ENCODE results near the gene RGL1. TPM values are rescaled to one million over a fixed set of nuclear protein-coding genes. Genes with fewer than 3 reads are reported as not detected.

RGL1 gene
- total and polyA plus RNA-seq, 7 donors = 0.93 to 6.8 (median 3.9) TPM

DNA sequence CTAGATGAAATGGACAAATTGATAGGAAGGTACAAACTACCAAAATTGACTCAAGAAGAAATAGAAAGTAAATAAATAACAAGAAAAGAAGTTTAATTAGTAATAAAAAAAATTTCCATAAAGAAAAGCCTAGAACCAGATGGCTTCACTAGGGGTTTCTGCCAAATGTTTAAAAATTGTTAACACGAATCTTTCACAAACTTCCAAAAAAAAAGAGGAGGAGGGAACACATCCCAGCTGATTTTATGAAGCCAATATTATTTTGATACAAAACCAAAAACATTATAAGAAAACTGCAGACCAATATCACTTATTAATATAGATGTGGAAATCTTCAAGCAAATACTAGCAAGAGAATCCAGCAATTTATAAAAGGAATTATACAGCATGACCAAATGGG, 143.1 kb downstream of the RGL1 start:
- no peak overlapping the region for H3K4me3 ChIP-seq
- WGBS, 3 donors = 36 to 65% (median 65%) methylated on average over 1 of the region's 1 CpG
- H3K27me3 ChIP-seq (ENCODE audit: insufficient read depth in 3 of 3, low read length in 2 of 3) = no peaks in the 10 kb centered on the region
- peaks cover 13% of the 10 kb centered on the region for H3K4me1 ChIP-seq
- intact Hi-C loops (cut with DNase I) = loop anchor here in 1 of 2 donors (10.0 kb wide), 1 partner anchor 267 kb away; no protein-coding TSS in a partner anchor
- no peak overlapping the region for H3K27ac ChIP-seq
- no peak for ATAC-seq
- TF ChIP-seq, protein P1, sequence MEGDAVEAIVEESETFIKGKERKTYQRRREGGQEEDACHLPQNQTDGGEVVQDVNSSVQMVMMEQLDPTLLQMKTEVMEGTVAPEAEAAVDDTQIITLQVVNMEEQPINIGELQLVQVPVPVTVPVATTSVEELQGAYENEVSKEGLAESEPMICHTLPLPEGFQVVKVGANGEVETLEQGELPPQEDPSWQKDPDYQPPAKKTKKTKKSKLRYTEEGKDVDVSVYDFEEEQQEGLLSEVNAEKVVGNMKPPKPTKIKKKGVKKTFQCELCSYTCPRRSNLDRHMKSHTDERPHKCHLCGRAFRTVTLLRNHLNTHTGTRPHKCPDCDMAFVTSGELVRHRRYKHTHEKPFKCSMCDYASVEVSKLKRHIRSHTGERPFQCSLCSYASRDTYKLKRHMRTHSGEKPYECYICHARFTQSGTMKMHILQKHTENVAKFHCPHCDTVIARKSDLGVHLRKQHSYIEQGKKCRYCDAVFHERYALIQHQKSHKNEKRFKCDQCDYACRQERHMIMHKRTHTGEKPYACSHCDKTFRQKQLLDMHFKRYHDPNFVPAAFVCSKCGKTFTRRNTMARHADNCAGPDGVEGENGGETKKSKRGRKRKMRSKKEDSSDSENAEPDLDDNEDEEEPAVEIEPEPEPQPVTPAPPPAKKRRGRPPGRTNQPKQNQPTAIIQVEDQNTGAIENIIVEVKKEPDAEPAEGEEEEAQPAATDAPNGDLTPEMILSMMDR (IDR thresholded peaks at IDR 0.05) = no peak
- DNase-seq = no peak
- peaks cover 5% of the 10 kb centered on the region for H3K9me3 ChIP-seq
- peaks cover 0 to 4% of the 10 kb centered on the region in 2 donors for H3K36me3 ChIP-seq (ENCODE audit: insufficient read depth in 1 of 2, low read depth in 1 of 2)

DNA sequence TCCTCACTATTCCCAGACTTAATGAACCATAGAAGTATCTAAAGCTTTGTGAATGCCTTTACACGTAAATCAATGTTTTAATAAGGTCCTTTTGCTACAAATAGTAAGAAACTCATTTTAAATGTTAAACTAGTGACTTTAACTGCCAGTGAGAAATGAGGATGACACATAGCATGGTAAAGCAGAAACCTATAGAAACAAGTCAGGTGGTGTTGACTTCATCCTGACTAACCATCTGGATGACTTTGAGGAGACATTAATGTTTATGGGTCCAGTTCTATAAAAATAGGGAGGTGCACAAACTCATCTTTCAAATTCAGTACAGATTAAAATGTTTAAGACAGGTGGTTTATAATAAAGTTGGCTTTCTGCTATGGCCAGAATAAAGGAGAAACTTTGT, 147.2 kb downstream of the RGL1 start:
- Histone ChIP-seq H3K4me1 (no peaks in the 10 kb centered on the region), H3K4me3 (no peak overlapping the region), H3K36me3 (ENCODE audit: insufficient read depth in 1 of 2, low read depth in 1 of 2) (peaks cover 0 to 4% of the 10 kb centered on the region in 2 donors), H3K9me3 (peaks cover 5% of the 10 kb centered on the region), H3K27me3 (ENCODE audit: insufficient read depth in 3 of 3, low read length in 2 of 3) (no peaks in the 10 kb centered on the region), H3K27ac (no peak overlapping the region)
- 95 to 97% (median 96%) methylated on average over 1 of the region's 1 CpG for WGBS, 3 donors
- no peak for ATAC-seq
- TF ChIP-seq, protein P1 (IDR thresholded peaks at IDR 0.05) = no peak
- intact Hi-C loops (cut with DNase I) = no loop called here
- DNase-seq = no peak

DNA sequence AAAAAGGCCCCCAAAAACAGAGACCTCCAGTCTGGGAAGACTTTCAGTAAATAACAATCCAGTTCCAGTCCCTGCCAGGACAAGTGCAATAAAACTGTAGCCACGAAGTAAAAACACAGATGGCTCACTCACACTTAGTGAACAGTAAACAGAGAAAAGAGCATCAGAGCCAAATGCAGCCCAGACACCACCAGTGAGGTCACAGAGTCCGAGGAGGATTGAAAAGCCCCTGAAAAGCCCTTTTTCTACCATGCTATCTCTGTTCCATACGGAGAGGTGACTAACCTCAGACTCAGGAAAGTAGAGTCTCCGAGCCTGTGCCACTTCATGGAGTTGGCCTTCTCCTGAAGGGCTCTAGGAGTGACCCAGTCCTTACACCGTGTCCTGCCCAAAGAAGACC, 148.1 kb downstream of the RGL1 start:
- Histone ChIP-seq H3K4me1 (no peaks in the 10 kb centered on the region), H3K36me3 (ENCODE audit: insufficient read depth in 1 of 2, low read depth in 1 of 2) (peaks cover 0 to 4% of the 10 kb centered on the region in 2 donors), H3K4me3 (no peak overlapping the region), H3K27me3 (ENCODE audit: insufficient read depth in 3 of 3, low read length in 2 of 3) (no peaks in the 10 kb centered on the region), H3K9me3 (peaks cover 5% of the 10 kb centered on the region), H3K27ac (no peak overlapping the region)
- intact Hi-C loops (cut with DNase I) = no loop called here
- TF ChIP-seq, protein P1 (IDR thresholded peaks at IDR 0.05) = no peak
- ATAC-seq = peak in 1 of 4 donors; percentile 29
- no peak for DNase-seq
- 43 to 45% (median 45%) methylated on average over 5 of the region's 5 CpGs for WGBS, 3 donors

DNA sequence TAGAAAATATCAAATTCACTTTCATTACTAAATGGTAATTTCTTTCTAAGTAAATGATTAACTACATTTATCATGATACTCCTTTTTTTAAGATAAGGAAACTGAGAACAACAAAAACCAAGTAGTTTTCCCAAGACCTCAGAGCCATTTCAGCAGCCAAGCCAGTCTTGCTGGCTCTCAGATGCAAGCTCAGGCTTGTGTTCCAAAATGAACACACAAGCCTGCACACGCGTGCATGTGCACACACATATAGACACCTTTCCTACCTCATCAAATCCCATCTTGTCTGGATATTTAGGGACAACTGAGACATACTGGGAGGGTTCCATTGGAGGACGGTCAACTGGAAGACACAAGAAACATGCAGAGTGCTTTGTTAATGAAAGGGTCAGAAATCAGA, 149.6 kb downstream of the RGL1 start:
- H3K27me3 ChIP-seq (ENCODE audit: insufficient read depth in 3 of 3, low read length in 2 of 3) = no peaks in the 10 kb centered on the region
- WGBS, 3 donors = 90 to 93% (median 92%) methylated on average over 3 of the region's 3 CpGs
- no peak for ATAC-seq
- H3K36me3 ChIP-seq (ENCODE audit: insufficient read depth in 1 of 2, low read depth in 1 of 2) = peaks cover 0 to 4% of the 10 kb centered on the region in 2 donors
- H3K27ac ChIP-seq = no peak overlapping the region
- no peak for DNase-seq
- peaks cover 5% of the 10 kb centered on the region for H3K9me3 ChIP-seq
- H3K4me3 ChIP-seq = no peak overlapping the region
- intact Hi-C loops (cut with DNase I) = no loop called here
- H3K4me1 ChIP-seq = no peaks in the 10 kb centered on the region
- TF ChIP-seq, protein P1 (IDR thresholded peaks at IDR 0.05) = no peak

DNA sequence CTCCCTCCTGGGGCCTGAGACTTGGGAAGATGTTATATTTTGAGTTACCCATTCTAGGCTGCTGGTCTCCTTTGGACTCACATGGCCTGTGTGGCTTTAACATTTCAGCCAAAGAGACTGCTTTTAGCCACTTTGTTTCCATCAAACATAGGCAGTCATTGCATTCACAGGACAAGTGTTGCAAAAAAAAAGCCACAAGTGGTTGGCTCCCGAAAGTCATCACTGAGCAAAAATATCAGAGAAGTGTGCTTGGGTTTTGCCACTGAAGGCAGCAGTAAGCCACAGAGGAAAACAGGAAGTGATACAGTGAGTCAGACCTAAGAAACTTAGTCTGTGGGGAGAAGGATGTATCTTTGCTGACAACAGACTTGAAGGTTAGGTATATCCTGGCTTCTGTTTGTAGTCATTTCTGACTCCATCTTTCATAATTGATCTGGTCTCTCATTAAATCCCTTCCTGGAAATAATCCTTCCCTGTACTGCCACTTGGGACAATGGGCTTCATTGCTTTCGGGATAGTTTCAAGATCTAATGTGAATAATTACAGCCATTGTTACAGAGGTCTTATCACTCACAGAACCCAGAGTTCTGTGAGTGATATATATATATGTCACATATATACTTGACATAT, 151.8 kb downstream of the RGL1 start:
- no peak overlapping the region for H3K4me3 ChIP-seq
- peak overlapping the region; percentile 56 for H3K27ac ChIP-seq
- TF ChIP-seq, protein P1 (IDR thresholded peaks at IDR 0.05) = no peak
- no peaks in the 10 kb centered on the region for H3K4me1 ChIP-seq
- WGBS, 3 donors = 60 to 80% (median 66%) methylated on average over 2 of the region's 2 CpGs
- DNase-seq (no peak), ATAC-seq (peak; percentile 72 to 76 (median 73))
- H3K27me3 ChIP-seq (ENCODE audit: insufficient read depth in 3 of 3, low read length in 2 of 3) = no peaks in the 10 kb centered on the region
- H3K9me3 ChIP-seq = no peaks in the 10 kb centered on the region
- intact Hi-C loops (cut with DNase I) = no loop called here
- H3K36me3 ChIP-seq (ENCODE audit: insufficient read depth in 1 of 2, low read depth in 1 of 2) = no peaks in the 10 kb centered on the region
